Lung (tissue), 12 donors: ENCODE results near the gene DAZAP1. TPM values are rescaled to one million over a fixed set of nuclear protein-coding genes. Genes with fewer than 3 reads are reported as not detected.

ENCODE experiments used
- ATAC-seq: fragments of 200-7000 bp; cut with Tn5 transposase; one replicate; pipeline ENCODE4 v1.9.1; 2020; ENCODE audit warnings: moderate number of reproducible peaks; ENCODE audit not compliant: insufficient read depth, low FRiP score
- DNase-seq, 3 donors: peaks; one replicate each; pipeline ENCODE4 v3.0.0-alpha.2; 2013 to 2017
- H3K27ac ChIP-seq, 2 donors: one replicate each; pipeline ENCODE4 v1.5.1; 2013; ENCODE audit warnings: mild to moderate bottlenecking in 2 of 2, moderate library complexity in 2 of 2, control low read depth in 1 of 2, inconsistent platforms in 1 of 2, low read depth in 1 of 2, low read length in 1 of 2
- H3K27me3 ChIP-seq, 3 donors: one replicate each; pipeline ENCODE4 v1.5.1; 2013; ENCODE audit warnings: low read length in 2 of 3; ENCODE audit not compliant: control insufficient read depth in 3 of 3, insufficient read depth in 3 of 3
- H3K36me3 ChIP-seq, 4 donors: one replicate each; pipeline ENCODE4 v1.5.1; 2013; ENCODE audit warnings: low read length in 4 of 4, mild to moderate bottlenecking in 1 of 4, moderate library complexity in 1 of 4; ENCODE audit not compliant: control insufficient read depth in 4 of 4, insufficient read depth in 4 of 4
- H3K4me1 ChIP-seq, 5 donors: one replicate each; pipeline ENCODE4 v1.5.1; 2013; ENCODE audit warnings: low read length in 5 of 5, mild to moderate bottlenecking in 2 of 5, moderate library complexity in 1 of 5; ENCODE audit not compliant: control insufficient read depth in 5 of 5, insufficient read depth in 5 of 5
- H3K4me3 ChIP-seq: one replicate; pipeline ENCODE4 v1.5.1; 2013; ENCODE audit warnings: mild to moderate bottlenecking, control low read depth, moderate library complexity
- H3K9ac ChIP-seq, 2 donors: one replicate each; pipeline ENCODE4 v1.5.1; 2013; ENCODE audit warnings: low read length in 2 of 2, control low read depth in 1 of 2; ENCODE audit not compliant: insufficient read depth in 1 of 2
- H3K9me3 ChIP-seq, 4 donors: one replicate each; pipeline ENCODE4 v1.5.1; 2013; ENCODE audit warnings: low read length in 3 of 4, mild to moderate bottlenecking in 1 of 4, moderate library complexity in 1 of 4; ENCODE audit not compliant: control insufficient read depth in 4 of 4, insufficient read depth in 3 of 4
- WGBS, 2 donors: extraction: QIAGEN DNeasy Blood & Tissue Kit; methylation state at CpG; one replicate each; pipeline ENCODE4 v1.1.7; 2013; 5-methylcytosine and 5-hydroxymethylcytosine counted together
- polyA plus RNA-seq, 2 donors: library from polyadenylated mRNA; stranded (reverse); fragments of 200-250 nt; gene quantifications; one replicate each; pipeline ENCODE4 v1.2.1, GENCODE V29; 2013
- total RNA-seq, 2 donors: library from RNA; depleted of rRNA in 1 of 2; stranded (reverse); fragments of >200 nt in 1 of 2; gene quantifications; one replicate each; pipeline ENCODE4 v1.2.1, GENCODE V29; 2014 to 2021
- TF ChIP-seq, protein P1 (sequence below): IDR thresholded peaks from 2 replicates; pipeline ENCODE4 v1.5.1; 2012; ENCODE audit warnings: mild to moderate bottlenecking; ENCODE audit errors: control extremely low read depth, extremely low read depth
- donor health status: control.
- donor health status: control.
- donor health status: Bipolar disorder and iron deficiency.
- donor health status: healthy.
- donor health status: DM: yes; HTN: yes; CAD: no.

DAZAP1 gene
- total and polyA plus RNA-seq, 4 donors, result 61.4 to 125 (median 80.1) TPM

DNA sequence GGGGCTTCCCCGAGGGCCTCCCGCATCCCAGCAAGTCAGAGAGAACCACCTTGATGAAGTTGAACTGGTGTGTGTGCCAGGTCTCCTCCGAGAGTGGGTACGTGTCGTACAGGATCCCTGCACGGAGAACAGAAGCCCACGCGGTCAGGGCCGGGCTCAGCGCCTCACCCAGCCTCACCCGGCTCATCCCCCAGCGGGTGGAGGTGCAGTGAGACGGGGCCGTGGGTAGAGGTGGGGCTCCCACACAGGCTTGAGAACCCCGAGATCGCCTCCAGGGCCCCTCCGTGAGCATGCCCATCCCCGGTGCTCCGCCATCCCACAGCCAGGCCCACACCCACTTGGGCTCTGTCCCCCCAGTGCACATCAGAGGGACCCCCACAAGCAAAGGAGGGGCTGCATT lies 8.3 kb upstream of the DAZAP1 start:
- Histone ChIP-seq H3K4me1 (peaks cover 0 to 12% (median 0%) of the 10 kb centered on the region in 5 donors), H3K27me3 (peaks cover 0 to 5% (median 0%) of the 10 kb centered on the region in 3 donors), H3K9ac (no peak overlapping the region), H3K27ac (no peak overlapping the region), H3K9me3 (no peaks in the 10 kb centered on the region), H3K4me3 (no peak overlapping the region), H3K36me3 (peaks cover 0 to 10% (median 0%) of the 10 kb centered on the region in 4 donors)
- DNase-seq, result no peak
- ATAC-seq, result no peak
- TF ChIP-seq, protein P1, sequence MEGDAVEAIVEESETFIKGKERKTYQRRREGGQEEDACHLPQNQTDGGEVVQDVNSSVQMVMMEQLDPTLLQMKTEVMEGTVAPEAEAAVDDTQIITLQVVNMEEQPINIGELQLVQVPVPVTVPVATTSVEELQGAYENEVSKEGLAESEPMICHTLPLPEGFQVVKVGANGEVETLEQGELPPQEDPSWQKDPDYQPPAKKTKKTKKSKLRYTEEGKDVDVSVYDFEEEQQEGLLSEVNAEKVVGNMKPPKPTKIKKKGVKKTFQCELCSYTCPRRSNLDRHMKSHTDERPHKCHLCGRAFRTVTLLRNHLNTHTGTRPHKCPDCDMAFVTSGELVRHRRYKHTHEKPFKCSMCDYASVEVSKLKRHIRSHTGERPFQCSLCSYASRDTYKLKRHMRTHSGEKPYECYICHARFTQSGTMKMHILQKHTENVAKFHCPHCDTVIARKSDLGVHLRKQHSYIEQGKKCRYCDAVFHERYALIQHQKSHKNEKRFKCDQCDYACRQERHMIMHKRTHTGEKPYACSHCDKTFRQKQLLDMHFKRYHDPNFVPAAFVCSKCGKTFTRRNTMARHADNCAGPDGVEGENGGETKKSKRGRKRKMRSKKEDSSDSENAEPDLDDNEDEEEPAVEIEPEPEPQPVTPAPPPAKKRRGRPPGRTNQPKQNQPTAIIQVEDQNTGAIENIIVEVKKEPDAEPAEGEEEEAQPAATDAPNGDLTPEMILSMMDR, result no peak
- WGBS, 2 donors, result 90 to 94% methylated on average over 19 of the region's 19 CpGs

GRCh38 chr19:1399745-1400144 lies 7.6 kb upstream of the DAZAP1 start:
- ATAC-seq (no peak), DNase-seq (no peak)
- Histone ChIP-seq H3K4me3 (no peak overlapping the region), H3K36me3 (peaks cover 0 to 7% (median 0%) of the 10 kb centered on the region in 4 donors), H3K27ac (no peak overlapping the region), H3K4me1 (peaks cover 0 to 12% (median 0%) of the 10 kb centered on the region in 5 donors), H3K27me3 (peaks cover 0 to 5% (median 0%) of the 10 kb centered on the region in 3 donors), H3K9ac (no peak overlapping the region), H3K9me3 (no peaks in the 10 kb centered on the region)
- 94 to 97% methylated on average over 15 of the region's 15 CpGs for WGBS, 2 donors
- TF ChIP-seq, protein P1, result no peak

- Histone ChIP-seq H3K9ac (no peak overlapping the region), H3K4me1 (peaks cover 0 to 10% (median 0%) of the 10 kb centered on the region in 5 donors), H3K27me3 (peaks cover 0 to 5% (median 0%) of the 10 kb centered on the region in 3 donors), H3K36me3 (peaks cover 0 to 2% (median 0%) of the 10 kb centered on the region in 4 donors), H3K9me3 (no peaks in the 10 kb centered on the region), H3K27ac (peak overlapping the region in 1 of 2 donors; percentile 36), H3K4me3 (no peak overlapping the region)
- TF ChIP-seq, protein P1, result no peak
- no peak for ATAC-seq
- DNase-seq, result peak; percentile 33 to 48 (median 43)
- 32 to 34% methylated on average over 36 of the region's 36 CpGs for WGBS, 2 donors
Measured at GRCh38 chr19:1400281-1401137, 6.9 kb upstream of the DAZAP1 start.
